Measurements from ENCODE around the gene PRM2. TPM values are rescaled to one million over a fixed set of nuclear protein-coding genes. Genes with fewer than 3 reads are reported as not detected.

PRM2 gene
- total and polyA plus RNA-seq, 3 experiments from 2014 or later: not detected

DNA sequence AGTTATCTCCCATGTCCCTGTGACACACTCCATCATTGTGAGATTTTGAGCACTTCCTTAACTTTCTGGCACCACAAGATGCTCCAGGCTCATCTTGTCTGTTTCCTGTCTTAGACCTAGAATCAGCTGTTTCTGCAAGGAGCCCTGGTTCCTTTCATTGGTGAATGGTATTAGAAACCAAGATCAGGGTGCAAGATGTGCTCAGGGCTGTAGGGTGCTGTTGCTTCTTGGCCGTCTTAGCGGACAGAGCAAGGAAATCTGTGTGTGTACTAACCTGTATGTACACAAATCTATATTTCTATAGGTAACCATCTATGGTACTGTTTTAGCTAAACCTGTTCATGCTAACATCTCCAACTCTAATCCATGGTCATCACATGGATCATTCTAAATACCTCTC, 12.9 kb upstream of the PRM2 start:
- H3K4me1 ChIP-seq (ENCODE audit: insufficient read depth, low read length): no peaks in the 10 kb centered on the region
- no peaks in the 10 kb centered on the region for H3K36me3 ChIP-seq (ENCODE audit: insufficient read depth, low read length)
- no peaks in the 10 kb centered on the region for H3K9me3 ChIP-seq (ENCODE audit: low read length)
- ChIA-PET POLR2A (no interaction called here), CTCF (no interaction called here)
- H3K27ac Mint-ChIP-seq: no peak overlapping the region
- no peak overlapping the region for H3K27ac ChIP-seq (ENCODE audit: low read depth, low read length)
- no peak overlapping the region for H3K4me3 ChIP-seq (ENCODE audit: low read length)
- peaks cover 17 to 27% of the 10 kb centered on the region in 2 donors for H3K27me3 Mint-ChIP-seq
- H3K4me1 Mint-ChIP-seq: no peaks in the 10 kb centered on the region
- peaks cover 0 to 4% (median 0%) of the 10 kb centered on the region in 3 donors for H3K36me3 Mint-ChIP-seq
- no peak overlapping the region for H3K4me3 Mint-ChIP-seq
- peaks cover 3% of the 10 kb centered on the region for H3K27me3 ChIP-seq (ENCODE audit: insufficient read depth, low read length, poor library complexity, severe bottlenecking)
- DNase-seq: no peak
- no peaks in the 10 kb centered on the region for H3K9me3 Mint-ChIP-seq

DNA sequence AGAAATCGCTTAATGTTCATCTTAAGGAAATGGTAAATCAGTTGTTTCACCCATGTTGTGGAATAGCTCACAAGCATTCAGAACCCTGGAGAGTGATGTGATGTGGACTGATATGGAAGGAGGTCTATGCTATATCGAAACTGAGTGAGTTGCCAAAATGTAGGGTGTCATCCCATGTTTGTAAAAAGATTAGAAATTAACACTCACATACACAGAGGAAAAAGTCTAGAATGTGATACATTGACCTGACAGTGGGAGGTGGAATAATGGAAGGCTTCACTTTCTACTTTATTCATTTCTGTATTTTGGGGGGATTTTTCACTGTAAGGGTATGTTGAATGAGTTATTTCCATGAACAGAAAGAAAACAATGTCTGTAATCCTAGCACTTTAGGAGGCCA, 9.6 kb upstream of the PRM2 start:
- peaks cover 15 to 22% of the 10 kb centered on the region in 2 donors for H3K27me3 Mint-ChIP-seq
- no peaks in the 10 kb centered on the region for H3K27me3 ChIP-seq (ENCODE audit: insufficient read depth, low read length, poor library complexity, severe bottlenecking)
- H3K36me3 ChIP-seq (ENCODE audit: insufficient read depth, low read length): no peaks in the 10 kb centered on the region
- POLR2A ChIA-PET: no interaction called here
- no peaks in the 10 kb centered on the region for H3K4me1 Mint-ChIP-seq
- H3K4me3 Mint-ChIP-seq: no peak overlapping the region
- H3K9me3 ChIP-seq (ENCODE audit: low read length): no peaks in the 10 kb centered on the region
- no peak for DNase-seq
- H3K9me3 Mint-ChIP-seq: no peaks in the 10 kb centered on the region
- H3K4me3 ChIP-seq (ENCODE audit: low read length): no peak overlapping the region
- peaks cover 0 to 4% (median 0%) of the 10 kb centered on the region in 3 donors for H3K36me3 Mint-ChIP-seq
- no peak overlapping the region for H3K27ac Mint-ChIP-seq
- H3K4me1 ChIP-seq (ENCODE audit: insufficient read depth, low read length): no peaks in the 10 kb centered on the region
- H3K27ac ChIP-seq (ENCODE audit: low read depth, low read length): no peak overlapping the region
- CTCF ChIA-PET: interaction anchor here (0.6 to 1.1 kb wide), 2 partner anchors 29 to 71 kb away, joined by 3 read pairs; partner anchors contain the start of gene SOCS1

DNA sequence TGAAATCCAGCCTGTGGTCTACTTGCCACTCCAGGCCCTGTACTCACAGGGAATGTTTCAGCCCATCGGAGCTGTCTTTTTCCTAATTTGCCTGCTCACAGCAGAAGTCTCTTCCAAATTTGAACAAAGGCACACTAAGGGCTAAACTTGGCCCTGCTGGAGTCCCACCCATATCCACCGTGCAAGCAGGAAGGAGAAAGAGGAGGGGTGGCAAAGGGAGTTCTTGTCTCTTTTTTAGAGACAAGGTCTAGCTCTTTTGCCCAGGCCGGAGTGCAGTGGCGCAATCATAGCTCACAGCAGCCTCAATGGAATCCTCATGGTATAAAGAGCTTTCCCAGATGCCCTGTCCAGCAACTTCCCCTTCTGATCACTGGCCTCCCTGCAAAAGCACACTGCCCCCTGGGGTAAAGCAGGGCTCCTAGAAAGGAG, 7.6 kb upstream of the PRM2 start:
- H3K27ac Mint-ChIP-seq: peak overlapping the region in 1 of 8 donors; percentile 35
- Histone ChIP-seq H3K27ac (ENCODE audit: low read depth, low read length) (no peak overlapping the region), H3K36me3 (ENCODE audit: insufficient read depth, low read length) (no peaks in the 10 kb centered on the region), H3K9me3 (ENCODE audit: low read length) (no peaks in the 10 kb centered on the region), H3K27me3 (ENCODE audit: insufficient read depth, low read length, poor library complexity, severe bottlenecking) (no peaks in the 10 kb centered on the region), H3K4me1 (ENCODE audit: insufficient read depth, low read length) (no peaks in the 10 kb centered on the region), H3K4me3 (ENCODE audit: low read length) (no peak overlapping the region)
- POLR2A ChIA-PET: no interaction called here
- CTCF ChIA-PET: interaction anchor here (0.7 to 1.3 kb wide), 2 partner anchors 29 to 72 kb away, joined by 3 to 4 read pairs; no protein-coding TSS in a partner anchor
- no peaks in the 10 kb centered on the region for H3K4me1 Mint-ChIP-seq
- DNase-seq: no peak
- H3K27me3 Mint-ChIP-seq: peaks cover 8 to 11% of the 10 kb centered on the region in 2 donors
- H3K4me3 Mint-ChIP-seq: no peak overlapping the region
- H3K9me3 Mint-ChIP-seq: no peaks in the 10 kb centered on the region
- H3K36me3 Mint-ChIP-seq: peaks cover 0 to 4% (median 0%) of the 10 kb centered on the region in 3 donors

DNA sequence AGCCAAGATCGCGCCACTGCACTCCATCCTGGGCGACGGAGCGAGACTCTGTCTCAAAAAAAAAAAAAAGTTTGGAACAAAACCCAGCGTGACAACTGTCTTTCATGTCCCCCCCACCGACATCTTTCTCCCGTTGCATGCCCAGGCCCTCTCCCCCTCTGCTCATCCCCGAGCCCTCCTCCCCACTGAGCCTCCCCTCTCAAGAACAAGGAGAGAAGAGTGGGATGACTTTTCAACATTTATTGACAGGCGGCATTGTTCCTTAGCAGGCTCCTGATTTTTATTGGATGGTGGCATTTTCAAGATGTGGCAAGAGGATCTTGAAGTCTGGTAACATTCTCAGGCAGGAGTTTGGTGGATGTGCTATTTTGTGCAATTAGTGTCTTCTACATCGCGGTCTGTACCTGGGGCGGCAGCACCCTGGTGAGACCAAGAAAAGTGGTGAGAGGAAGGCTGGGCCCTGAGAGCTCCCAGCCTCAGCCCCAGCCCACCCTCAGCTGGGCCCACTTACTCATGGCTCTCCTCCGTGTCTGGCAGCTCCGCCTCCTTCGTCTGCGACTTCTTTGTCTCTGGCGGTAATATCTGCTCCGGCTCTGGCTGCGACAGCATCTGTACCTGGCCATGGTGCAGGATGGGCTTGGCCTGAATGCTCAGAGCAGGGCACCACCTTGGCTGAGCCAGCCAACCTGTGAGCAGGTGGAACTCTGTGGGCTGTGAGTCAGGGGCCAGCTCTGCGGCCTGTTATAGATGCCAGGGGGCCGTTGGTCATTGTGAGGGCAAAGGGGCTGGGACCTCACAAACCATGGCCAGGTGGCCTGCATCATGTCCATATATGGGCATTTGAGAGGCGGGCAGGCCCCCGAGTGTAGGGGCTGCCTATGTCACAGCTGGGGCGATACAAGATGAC, 4.6 kb upstream of the PRM2 start, which contains the start of gene PRM1:
Gene PRM1 (minus strand): TSS at position 715 of the 907 bp plus-strand sequence. CDS start 92 bp downstream, at position 623.
- Mint-ChIP-seq H3K36me3 (no peaks in the 10 kb centered on the region), H3K4me1 (no peaks in the 10 kb centered on the region), H3K27ac (no peak within 1 kb of the TSS), H3K27me3 (peaks cover 8 to 12% of the 10 kb centered on the region in 2 donors), H3K4me3 (peak within 1 kb of the TSS in 1 of 7 donors; percentile 32), H3K9me3 (no peaks in the 10 kb centered on the region)
- H3K4me3 ChIP-seq (ENCODE audit: low read length): no peak within 1 kb of the TSS
- H3K9me3 ChIP-seq (ENCODE audit: low read length): no peaks in the 10 kb centered on the region
- H3K36me3 ChIP-seq (ENCODE audit: insufficient read depth, low read length): no peaks in the 10 kb centered on the region
- H3K4me1 ChIP-seq (ENCODE audit: insufficient read depth, low read length): no peaks in the 10 kb centered on the region
- CTCF ChIA-PET: interaction anchor here (1.3 kb wide), 1 partner anchor 19 kb away, joined by 3 read pairs; no protein-coding TSS in a partner anchor
- POLR2A ChIA-PET: no interaction called here
- no peak for DNase-seq
- no peak within 1 kb of the TSS for H3K27ac ChIP-seq (ENCODE audit: low read depth, low read length)
- H3K27me3 ChIP-seq (ENCODE audit: insufficient read depth, low read length, poor library complexity, severe bottlenecking): no peaks in the 10 kb centered on the region

DNA sequence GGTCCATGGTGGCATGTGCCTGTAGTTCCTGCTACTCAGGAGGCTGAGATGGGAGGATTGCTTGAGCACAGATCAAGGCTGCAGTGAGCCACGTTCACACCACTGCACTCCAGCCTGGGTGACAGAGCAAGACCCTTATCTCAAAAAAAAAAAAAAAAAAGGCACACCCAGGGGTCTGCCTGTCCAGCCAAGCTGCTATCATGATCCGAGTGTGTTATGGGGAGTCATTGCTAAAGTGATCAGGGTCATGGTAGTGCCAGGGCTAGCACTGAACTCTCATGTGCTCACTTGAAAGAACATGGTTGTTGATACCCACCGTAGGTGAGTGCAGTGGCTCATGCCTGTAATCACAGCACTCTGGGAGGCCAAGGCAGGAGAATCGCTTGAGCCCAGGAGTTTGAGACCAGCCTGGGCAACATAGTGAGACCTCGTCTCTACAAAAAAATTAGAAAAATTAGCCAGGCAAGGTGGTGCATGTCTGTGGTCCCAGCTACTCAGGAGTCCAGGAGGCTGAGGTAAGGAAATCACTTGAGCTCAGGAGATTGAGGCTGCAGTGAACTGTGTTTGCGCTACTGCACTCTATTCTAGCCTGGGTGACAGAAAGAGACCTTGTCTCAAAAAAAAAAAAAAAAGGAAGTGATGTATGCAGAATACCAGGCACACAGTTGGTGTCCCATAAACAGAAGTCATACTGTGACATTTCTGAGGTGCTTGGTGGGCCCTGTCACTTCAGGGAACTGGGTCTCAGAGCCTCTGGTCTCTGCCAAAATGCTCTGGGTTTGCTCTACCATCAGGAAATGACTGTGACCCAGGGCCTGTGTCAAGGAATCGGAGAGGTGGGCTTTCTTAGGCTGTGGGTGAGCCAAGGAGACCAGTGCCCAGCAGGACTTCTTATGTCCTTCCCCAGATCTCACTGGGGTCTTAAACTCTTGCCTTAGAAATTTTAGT, 2.7 kb upstream of the PRM2 start:
- Histone ChIP-seq H3K4me3 (ENCODE audit: low read length) (no peak overlapping the region), H3K27ac (ENCODE audit: low read depth, low read length) (no peak overlapping the region), H3K9me3 (ENCODE audit: low read length) (no peaks in the 10 kb centered on the region), H3K36me3 (ENCODE audit: insufficient read depth, low read length) (no peaks in the 10 kb centered on the region), H3K4me1 (ENCODE audit: insufficient read depth, low read length) (no peaks in the 10 kb centered on the region), H3K27me3 (ENCODE audit: insufficient read depth, low read length, poor library complexity, severe bottlenecking) (no peaks in the 10 kb centered on the region)
- ChIA-PET CTCF (interaction anchor here (1.1 to 1.3 kb wide), 2 partner anchors 17 to 79 kb away, joined by 3 to 4 read pairs; no protein-coding TSS in a partner anchor), POLR2A (no interaction called here)
- Mint-ChIP-seq H3K4me3 (no peak overlapping the region), H3K27ac (no peak overlapping the region), H3K27me3 (peaks cover 9 to 13% of the 10 kb centered on the region in 2 donors), H3K36me3 (no peaks in the 10 kb centered on the region), H3K4me1 (no peaks in the 10 kb centered on the region), H3K9me3 (no peaks in the 10 kb centered on the region)
- no peak for DNase-seq

DNA sequence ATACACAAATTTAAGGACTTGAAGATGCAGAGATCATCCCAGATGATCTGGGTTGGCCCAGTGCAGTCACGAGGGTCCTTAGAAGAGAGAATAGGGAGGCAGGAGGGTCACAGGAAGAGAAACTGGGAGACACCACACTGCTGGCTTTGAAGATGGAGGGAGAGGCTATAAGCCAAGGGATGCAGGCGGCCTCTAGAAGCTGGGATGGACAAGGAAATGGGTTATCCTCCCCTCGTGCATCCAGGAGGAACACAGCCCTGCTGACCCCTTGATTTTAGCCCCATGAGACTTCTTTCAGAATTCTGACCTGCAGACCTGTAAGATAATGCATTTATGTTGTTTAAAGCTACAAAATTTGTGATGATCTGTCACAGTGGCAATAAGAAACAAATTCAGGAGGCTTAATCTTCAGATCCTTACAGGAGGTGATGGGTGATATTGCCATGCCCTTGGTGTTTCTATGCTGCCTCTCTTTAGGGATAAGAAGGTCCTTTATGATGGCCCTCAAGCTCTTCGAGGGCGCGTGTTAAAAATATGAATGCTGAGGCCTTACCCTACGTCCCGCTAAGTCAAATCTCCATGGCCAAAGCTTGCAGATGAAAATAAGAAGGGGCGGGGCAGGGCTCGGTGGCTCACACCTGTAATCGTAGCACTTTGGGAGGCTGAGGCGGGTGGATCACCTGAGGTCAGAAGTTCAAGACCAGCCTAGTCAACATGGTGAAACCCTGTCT, 1.5 kb upstream of the PRM2 start:
- H3K4me3 Mint-ChIP-seq: no peak overlapping the region
- no peak overlapping the region for H3K27ac Mint-ChIP-seq
- H3K4me1 ChIP-seq (ENCODE audit: insufficient read depth, low read length): no peaks in the 10 kb centered on the region
- H3K36me3 ChIP-seq (ENCODE audit: insufficient read depth, low read length): no peaks in the 10 kb centered on the region
- H3K9me3 ChIP-seq (ENCODE audit: low read length): no peaks in the 10 kb centered on the region
- H3K4me1 Mint-ChIP-seq: no peaks in the 10 kb centered on the region
- H3K27ac ChIP-seq (ENCODE audit: low read depth, low read length): no peak overlapping the region
- no peaks in the 10 kb centered on the region for H3K36me3 Mint-ChIP-seq
- ChIA-PET POLR2A (no interaction called here), CTCF (interaction anchor here (1.3 kb wide), 1 partner anchor 16 kb away, joined by 3 read pairs; no protein-coding TSS in a partner anchor)
- H3K27me3 ChIP-seq (ENCODE audit: insufficient read depth, low read length, poor library complexity, severe bottlenecking): no peaks in the 10 kb centered on the region
- H3K27me3 Mint-ChIP-seq: peaks cover 7 to 9% of the 10 kb centered on the region in 2 donors
- no peak overlapping the region for H3K4me3 ChIP-seq (ENCODE audit: low read length)
- no peaks in the 10 kb centered on the region for H3K9me3 Mint-ChIP-seq
- DNase-seq: no peak

DNA sequence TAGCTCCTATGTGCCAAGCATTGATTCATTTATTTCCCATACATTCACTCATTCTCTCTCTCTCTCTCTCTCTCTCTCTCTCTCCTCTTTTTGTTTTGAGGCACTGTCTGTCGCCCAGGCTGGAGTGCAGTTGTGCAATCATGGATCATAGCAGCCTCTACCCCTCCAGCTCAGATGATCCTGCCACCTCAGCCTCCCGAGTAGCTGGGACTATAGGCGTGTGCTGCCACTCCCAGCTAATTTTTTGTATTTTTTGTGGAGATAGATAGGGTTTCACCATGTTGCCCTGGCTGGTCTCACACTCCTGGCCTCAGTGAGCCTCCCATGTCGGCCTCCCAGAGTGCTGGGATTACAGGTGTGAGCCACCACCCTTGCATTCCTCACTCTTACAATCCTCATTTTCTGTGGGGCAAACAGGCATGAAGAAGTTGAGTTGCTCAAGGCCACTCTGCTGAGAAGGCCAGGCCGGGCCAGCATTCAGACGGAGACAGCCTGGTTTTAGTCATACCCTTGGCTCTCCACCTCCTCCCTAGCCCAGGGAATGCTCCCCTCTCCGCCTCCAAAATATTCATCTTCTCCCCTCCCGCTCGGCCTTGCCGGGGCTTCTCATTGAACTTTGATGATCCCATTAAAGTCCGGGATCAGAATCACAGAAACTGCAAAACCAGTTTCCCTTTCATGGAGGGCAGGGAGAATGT, 765 bp upstream of the PRM2 start:
- no peak overlapping the region for H3K27ac ChIP-seq (ENCODE audit: low read depth, low read length)
- H3K4me3 ChIP-seq (ENCODE audit: low read length): no peak overlapping the region
- H3K4me1 ChIP-seq (ENCODE audit: insufficient read depth, low read length): no peaks in the 10 kb centered on the region
- no peaks in the 10 kb centered on the region for H3K4me1 Mint-ChIP-seq
- no peaks in the 10 kb centered on the region for H3K9me3 ChIP-seq (ENCODE audit: low read length)
- ChIA-PET POLR2A (no interaction called here), CTCF (interaction anchor here (1.3 kb wide), 2 partner anchors 17 to 19 kb away, joined by 3 read pairs; no protein-coding TSS in a partner anchor)
- no peaks in the 10 kb centered on the region for H3K27me3 ChIP-seq (ENCODE audit: insufficient read depth, low read length, poor library complexity, severe bottlenecking)
- peaks cover 5 to 7% of the 10 kb centered on the region in 2 donors for H3K27me3 Mint-ChIP-seq
- H3K4me3 Mint-ChIP-seq: no peak overlapping the region
- no peaks in the 10 kb centered on the region for H3K9me3 Mint-ChIP-seq
- DNase-seq: no peak
- H3K27ac Mint-ChIP-seq: no peak overlapping the region
- no peaks in the 10 kb centered on the region for H3K36me3 Mint-ChIP-seq
- no peaks in the 10 kb centered on the region for H3K36me3 ChIP-seq (ENCODE audit: insufficient read depth, low read length)
